Sigmoid colon (tissue), 4 donors: Measurements from ENCODE around the gene NKIRAS2.

Experiments
- CTCF ChIP-seq, 4 experiments: fragments of 450-650 bp in 3 of 4; fragments of 200-600 bp in 1 of 4; IDR thresholded peaks; one replicate each; pipeline ENCODE4 v1.5.1; 2016 to 2019; ENCODE audit warnings: antibody characterized with exemption in 4 of 4, mild to moderate bottlenecking in 3 of 4, moderate library complexity in 2 of 4
- EP300 ChIP-seq, 4 donors: sonication (generic); formaldehyde crosslinking; IDR thresholded peaks; one replicate each; pipeline ENCODE4 v1.6.1; 2017; ENCODE audit warnings: antibody characterized with exemption in 4 of 4
- POLR2A ChIP-seq, 2 donors: fragments of 450-650 bp; IDR thresholded peaks; one replicate each; pipeline ENCODE4 v1.6.1; 2016; ENCODE audit warnings: antibody characterized with exemption in 2 of 2, mild to moderate bottlenecking in 2 of 2, moderate library complexity in 2 of 2
- POLR2AphosphoS5 ChIP-seq, 4 donors: sonication (generic); formaldehyde crosslinking; IDR thresholded peaks; one replicate each; pipeline ENCODE4 v1.6.1; 2017; ENCODE audit warnings: antibody characterized with exemption in 4 of 4

GRCh38 chr17:42071810-42072209 lies 51.9 kb downstream of the NKIRAS2 start:
- TF ChIP-seq CTCF (IDR thresholded peaks at IDR 0.05): no peak
- no peak for TF ChIP-seq EP300 (IDR thresholded peaks at IDR 0.05)
- TF ChIP-seq POLR2AphosphoS5 (IDR thresholded peaks at IDR 0.05): no peak
- TF ChIP-seq POLR2A (IDR thresholded peaks at IDR 0.05): no peak
